ENCODE results near the gene ARID1B. TPM values are rescaled to one million over a fixed set of nuclear protein-coding genes. Genes with fewer than 3 reads are reported as not detected.

The ARID1B gene
- total and polyA plus RNA-seq, 9 of the 15 experiments (the other 6 are each of a cell fraction or from before 2014, with no cell fraction given) = 12.5 to 50.5 (median 25.8) TPM

DNA sequence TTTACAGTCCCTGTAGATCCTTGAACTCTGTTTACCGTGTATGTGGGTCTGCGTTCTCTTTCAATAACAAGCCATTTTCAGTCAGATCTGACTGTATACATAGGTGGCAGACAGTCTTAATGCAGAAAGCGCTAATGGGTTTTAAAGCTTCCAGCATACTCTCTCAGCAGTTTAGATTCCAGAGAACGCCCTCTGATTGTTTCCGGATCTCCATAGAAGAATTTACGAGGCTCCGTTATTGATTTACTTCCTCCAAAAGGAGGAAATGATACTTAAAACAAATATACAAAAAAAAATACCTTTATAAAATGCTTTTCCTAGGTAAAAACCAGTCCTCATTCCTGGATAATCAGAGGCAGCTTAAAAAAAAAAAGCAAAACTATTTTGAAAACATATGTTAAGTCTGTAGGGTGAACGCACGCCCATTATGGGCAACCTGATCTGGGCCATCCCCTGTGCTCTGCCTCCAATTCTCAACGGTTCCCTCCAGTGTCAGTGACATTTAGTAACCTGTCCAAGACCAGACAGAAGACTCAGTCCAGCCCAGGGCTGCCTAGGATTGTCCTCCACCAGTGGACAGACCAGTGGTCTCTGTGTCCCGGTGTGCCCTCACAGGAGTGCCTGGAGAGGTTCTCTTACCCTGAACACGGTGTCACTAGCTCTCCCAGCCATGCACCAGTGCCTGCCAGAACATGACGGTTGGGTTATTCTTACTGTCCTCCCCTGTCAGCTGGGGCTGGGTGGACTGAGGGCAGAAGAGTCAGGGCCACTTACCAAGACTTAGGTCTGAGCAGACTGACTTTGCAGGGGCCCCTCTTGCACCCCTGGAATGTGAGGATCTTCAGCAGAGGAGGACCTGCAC is 217.3 kb downstream of the ARID1B start:
- in situ Hi-C loops (cut with MboI) (no loop called here), intact Hi-C loops (cut with micrococcal nuclease) (no loop called here)
- Histone ChIP-seq H3K36me3 (ENCODE audit: control insufficient read depth, insufficient read depth, low read length) (no peaks in the 10 kb centered on the region), H4K20me1 (replicated peaks; ENCODE audit: control insufficient read depth, insufficient read depth, low read length) (0 out of 2 replicates have a peak, but pooled peaks cover 10% of the 10 kb centered on the region), H3K9me1 (ENCODE audit: control insufficient read depth, insufficient read depth, low read length) (no peaks in the 10 kb centered on the region), H3K9me3 (replicated peaks; ENCODE audit: control insufficient read depth, insufficient read depth, low read depth, low read length) (no peaks in the 10 kb centered on the region), H3K79me2 (ENCODE audit: control insufficient read depth, insufficient read depth, low read length) (peaks cover 66% of the 10 kb centered on the region), H2AFZ (ENCODE audit: low read depth, low read length) (no peak overlapping the region), H3K4me3 (no peak overlapping the region), H3K9ac (ENCODE audit: insufficient read depth in 1 of 2, low read depth in 2 of 2, low read length in 2 of 2) (peak overlapping the region in 1 of 2 experiments; percentile 64; a peak in 1 of 4 replicates), H3K4me1 (replicated peaks in 1 of 2; ENCODE audit: control insufficient read depth in 2 of 2, insufficient read depth in 2 of 2, low read length in 2 of 2) (peaks cover 9 to 14% of the 10 kb centered on the region in 2 experiments; a peak in 4 of 5 replicates), H3K27me3 (ENCODE audit: control insufficient read depth in 2 of 2, insufficient read depth in 2 of 2, low read length in 2 of 2) (no peaks in the 10 kb centered on the region), H3K27ac (ENCODE audit: extremely low read depth, low read depth, low read length) (no peak overlapping the region), H3K4me2 (ENCODE audit: insufficient read depth, low read length) (no peak overlapping the region)
- ATAC-seq = no peak; the same call in 1 of the 3 replicates
- no peak for DNase-seq (ENCODE audit: extremely low read depth in 1 of 4, low spot score in 3 of 4)
- no peak for FAIRE-seq
- WGBS (ENCODE audit: insufficient coverage, low coverage, missing lambda C conversion rate) = 85% methylated on average over 13 of the region's 13 CpGs
- POLR2A ChIA-PET = interaction anchor here (1.5 kb wide), 1 partner anchor 9 kb away, joined by 11 read pairs; no protein-coding TSS in a partner anchor
- CTCF ChIA-PET (ENCODE audit: low intra/inter-chr PET ratio) = no interaction called here
- TF ChIP-seq NCOA1 (IDR thresholded peaks at IDR 0.05; ENCODE audit: low read depth) = no peak
- no TSS peak for BruUV-seq (replicated peaks)

DNA sequence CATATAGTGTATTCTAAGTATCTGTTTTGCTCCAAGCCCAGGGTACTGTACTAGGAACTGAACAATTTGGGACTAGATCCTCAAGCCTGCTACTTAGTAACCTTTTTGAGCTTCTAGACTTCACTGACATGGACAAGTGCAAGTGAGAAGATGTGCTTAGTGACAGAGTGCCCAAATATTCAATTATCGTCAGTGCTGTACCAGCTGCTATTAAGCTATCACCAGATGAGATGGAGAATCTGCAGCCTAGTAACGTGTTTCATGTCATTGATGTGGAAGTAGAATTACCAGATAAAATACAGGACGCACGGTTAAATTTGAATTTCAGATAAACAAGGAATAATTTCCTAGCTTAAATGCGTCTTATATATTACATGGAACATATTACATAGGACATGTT is 218.3 kb downstream of the ARID1B start:
- Histone ChIP-seq H2AFZ (ENCODE audit: low read depth, low read length) (no peak overlapping the region), H3K4me1 (replicated peaks in 1 of 2; ENCODE audit: control insufficient read depth in 2 of 2, insufficient read depth in 2 of 2, low read length in 2 of 2) (peaks cover 9 to 13% of the 10 kb centered on the region in 2 experiments; a peak in 4 of 5 replicates), H3K9me1 (ENCODE audit: control insufficient read depth, insufficient read depth, low read length) (no peaks in the 10 kb centered on the region), H3K9ac (ENCODE audit: insufficient read depth in 1 of 2, low read depth in 2 of 2, low read length in 2 of 2) (no peak overlapping the region), H3K27ac (ENCODE audit: extremely low read depth, low read depth, low read length) (no peak overlapping the region), H3K4me3 (no peak overlapping the region), H3K9me3 (replicated peaks; ENCODE audit: control insufficient read depth, insufficient read depth, low read depth, low read length) (no peaks in the 10 kb centered on the region), H3K4me2 (ENCODE audit: insufficient read depth, low read length) (no peak overlapping the region), H3K27me3 (ENCODE audit: control insufficient read depth in 2 of 2, insufficient read depth in 2 of 2, low read length in 2 of 2) (no peaks in the 10 kb centered on the region), H3K36me3 (ENCODE audit: control insufficient read depth, insufficient read depth, low read length) (no peaks in the 10 kb centered on the region), H3K79me2 (ENCODE audit: control insufficient read depth, insufficient read depth, low read length) (peaks cover 62% of the 10 kb centered on the region), H4K20me1 (replicated peaks; ENCODE audit: control insufficient read depth, insufficient read depth, low read length) (0 out of 2 replicates have a peak, but pooled peaks cover 10% of the 10 kb centered on the region)
- ChIA-PET CTCF (ENCODE audit: low intra/inter-chr PET ratio) (no interaction called here), POLR2A (interaction anchor here (0.6 to 1.5 kb wide), 6 partner anchors 10 to 228 kb away, joined by 3 to 11 read pairs (median 3); no protein-coding TSS in a partner anchor)
- intact Hi-C loops (cut with micrococcal nuclease) (no loop called here), in situ Hi-C loops (cut with MboI) (no loop called here)
- WGBS (ENCODE audit: insufficient coverage, low coverage, missing lambda C conversion rate) = 90% methylated on average over 5 of the region's 5 CpGs
- FAIRE-seq (no peak), ATAC-seq (no peak), DNase-seq (ENCODE audit: extremely low read depth in 1 of 4, low spot score in 3 of 4) (no peak)
- BruUV-seq (replicated peaks) = no TSS peak
- TF ChIP-seq, protein P1, sequence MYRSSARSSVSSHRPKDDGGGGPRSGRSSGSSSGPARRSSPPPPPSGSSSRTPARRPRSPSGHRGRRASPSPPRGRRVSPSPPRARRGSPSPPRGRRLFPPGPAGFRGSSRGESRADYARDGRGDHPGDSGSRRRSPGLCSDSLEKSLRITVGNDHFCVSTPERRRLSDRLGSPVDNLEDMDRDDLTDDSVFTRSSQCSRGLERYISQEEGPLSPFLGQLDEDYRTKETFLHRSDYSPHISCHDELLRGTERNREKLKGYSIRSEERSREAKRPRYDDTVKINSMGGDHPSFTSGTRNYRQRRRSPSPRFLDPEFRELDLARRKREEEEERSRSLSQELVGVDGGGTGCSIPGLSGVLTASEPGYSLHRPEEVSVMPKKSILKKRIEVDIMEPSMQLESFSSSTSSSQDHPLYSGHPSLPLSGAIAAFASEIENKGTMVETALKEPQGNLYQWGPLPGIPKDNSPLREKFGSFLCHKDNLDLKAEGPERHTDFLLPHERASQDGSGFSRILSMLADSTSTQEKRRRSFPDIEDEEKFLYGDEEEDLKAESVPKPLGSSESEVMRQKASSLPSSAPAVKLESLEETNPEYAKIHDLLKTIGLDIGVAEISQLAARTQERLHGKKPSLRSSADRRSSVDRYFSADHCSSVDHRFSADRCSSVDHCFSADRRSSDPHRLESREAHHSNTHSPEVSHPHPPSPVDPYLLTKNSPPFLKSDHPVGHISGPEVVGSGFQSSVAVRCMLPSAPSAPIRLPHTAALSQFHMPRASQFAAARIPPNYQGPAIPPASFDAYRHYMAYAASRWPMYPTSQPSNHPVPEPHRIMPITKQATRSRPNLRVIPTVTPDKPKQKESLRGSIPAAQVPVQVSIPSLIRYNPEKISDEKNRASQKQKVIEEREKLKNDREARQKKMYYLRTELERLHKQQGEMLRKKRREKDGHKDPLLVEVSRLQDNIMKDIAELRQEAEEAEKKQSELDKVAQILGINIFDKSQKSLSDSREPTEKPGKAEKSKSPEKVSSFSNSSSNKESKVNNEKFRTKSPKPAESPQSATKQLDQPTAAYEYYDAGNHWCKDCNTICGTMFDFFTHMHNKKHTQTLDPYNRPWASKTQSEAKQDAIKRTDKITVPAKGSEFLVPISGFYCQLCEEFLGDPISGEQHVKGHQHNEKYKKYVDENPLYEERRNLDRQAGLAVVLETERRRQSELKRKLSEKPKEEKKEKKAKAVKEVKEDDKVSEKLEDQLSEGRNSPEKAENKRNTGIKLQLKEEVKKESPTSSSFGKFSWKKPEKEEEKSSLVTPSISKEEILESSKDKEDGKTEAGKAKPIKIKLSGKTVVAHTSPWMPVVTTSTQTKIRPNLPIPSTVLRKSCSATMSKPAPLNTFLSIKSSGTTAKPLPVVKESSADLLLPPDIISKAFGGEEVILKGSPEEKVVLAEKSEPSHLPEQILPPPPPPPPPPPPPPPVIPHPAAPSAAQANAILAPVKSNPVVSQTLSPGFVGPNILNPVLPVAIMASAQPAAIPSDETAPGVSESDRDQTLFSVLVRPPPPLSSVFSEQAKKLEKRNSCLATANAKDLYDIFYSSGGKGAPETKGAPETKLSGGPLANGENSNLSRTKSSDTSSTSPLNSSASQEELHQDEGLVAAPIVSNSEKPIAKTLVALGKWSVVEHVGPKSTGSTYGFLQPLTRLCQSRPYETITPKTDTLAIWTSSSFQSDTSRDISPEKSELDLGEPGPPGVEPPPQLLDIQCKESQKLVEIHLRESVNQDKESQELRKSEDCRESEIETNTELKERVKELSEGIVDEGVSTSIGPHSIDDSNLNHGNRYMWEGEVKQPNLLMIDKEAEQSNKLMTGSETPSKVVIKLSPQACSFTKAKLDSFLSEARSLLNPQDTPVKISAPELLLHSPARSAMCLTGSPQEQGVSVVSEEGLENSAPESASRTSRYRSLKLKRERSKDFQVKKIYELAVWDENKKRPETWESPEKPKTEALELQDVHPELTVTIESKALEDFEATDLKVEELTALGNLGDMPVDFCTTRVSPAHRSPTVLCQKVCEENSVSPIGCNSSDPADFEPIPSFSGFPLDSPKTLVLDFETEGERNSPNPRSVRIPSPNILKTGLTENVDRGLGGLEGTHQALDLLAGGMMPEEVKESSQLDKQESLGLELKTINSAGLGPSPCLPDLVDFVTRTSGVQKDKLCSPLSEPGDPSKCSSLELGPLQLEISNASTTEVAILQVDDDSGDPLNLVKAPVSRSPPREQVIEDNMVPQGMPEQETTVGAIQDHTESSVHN (IDR thresholded peaks at IDR 0.05; ENCODE audit: borderline replicate concordance in 1 of 2, low read depth in 1 of 2) = no peak
- no peak for TF ChIP-seq EGR1 (conservative IDR thresholded peaks at IDR 0.05)
- no peak for TF ChIP-seq ZNF507 (tag; conservative IDR thresholded peaks at IDR 0.05)
- no peak for TF ChIP-seq ZNF778 (CRISPR knock-in tag; IDR thresholded peaks at IDR 0.05)
- no peak for TF ChIP-seq DMBX1 (CRISPR knock-in tag; IDR thresholded peaks at IDR 0.05; ENCODE audit: borderline replicate concordance)
